HepG2 (cell line): ENCODE results near the gene SMIM24.

Experiments
- FOSL1 ChIP-seq: sonication (generic); formaldehyde crosslinking; IDR thresholded peaks from 2 replicates; pipeline ENCODE4 v1.9.0; 2021; ENCODE audit warnings: missing genetic modification reagents, borderline replicate concordance
- POLR2AphosphoS5 ChIP-seq: IDR thresholded peaks from 2 replicates; pipeline ENCODE4 v1.6.1; 2012; ENCODE audit warnings: low read depth, low read length
- UBTF ChIP-seq: sonication (generic); formaldehyde crosslinking; IDR thresholded peaks from 2 replicates; pipeline ENCODE4 v1.4.0; 2020; ENCODE audit warnings: mild to moderate bottlenecking, missing genetic modification reagents
- XRCC5 ChIP-seq: fragments of 200-400 bp; formaldehyde crosslinking; optimal IDR thresholded peaks from 2 replicates; pipeline ENCODE3; 2017; ENCODE audit warnings: mild to moderate bottlenecking, low read length

- no peak for TF ChIP-seq UBTF
- TF ChIP-seq XRCC5 = no peak
- TF ChIP-seq POLR2AphosphoS5 = no peak
- no peak for TF ChIP-seq FOSL1 (CRISPR knock-in tag)
Observed at GRCh38 chr19:3456925-3457527, 23.3 kb downstream of the SMIM24 start.
